ENCODE data around the gene USP49. TPM values are rescaled to one million over a fixed set of nuclear protein-coding genes. Genes with fewer than 3 reads are reported as not detected.

USP49 gene
- total and polyA plus RNA-seq, 10 of the 15 experiments (the other 5 are each of a cell fraction or from before 2014, with no cell fraction given): 1.0 to 7.7 (median 4.3) TPM

DNA sequence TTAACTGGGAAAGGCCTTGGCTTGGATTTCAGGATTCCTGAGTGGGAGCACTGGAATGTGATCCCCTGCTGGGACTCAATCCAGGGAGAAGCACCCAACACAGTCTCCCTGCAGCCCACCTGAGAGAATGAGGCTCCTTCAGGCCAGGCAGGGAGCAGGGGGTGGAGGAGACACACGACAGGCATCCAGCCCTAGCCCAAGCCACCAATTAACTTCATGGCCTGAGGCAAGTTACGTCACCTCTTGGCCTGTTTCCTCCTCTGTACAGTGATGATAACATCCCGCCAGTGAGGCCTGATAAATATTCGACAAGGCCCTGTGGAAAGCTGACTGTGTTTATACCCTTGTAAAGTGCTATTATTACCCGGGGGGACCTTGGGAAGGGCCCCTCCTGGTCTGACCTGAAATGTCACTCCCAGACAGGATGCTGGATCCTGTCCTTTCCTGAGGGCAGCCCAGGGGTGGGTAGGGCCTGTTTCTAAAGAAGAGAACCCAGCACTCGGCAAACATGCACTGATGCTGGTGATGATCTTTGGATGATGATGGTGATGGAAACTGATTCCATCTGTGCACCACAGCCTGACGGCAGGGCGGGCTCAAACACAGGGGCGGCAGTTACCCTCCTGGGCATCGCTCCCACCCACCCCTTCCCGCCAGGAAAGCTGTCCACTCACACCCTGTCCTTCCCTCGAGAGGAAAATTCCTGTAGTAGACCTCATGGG lies 127.9 kb downstream of the USP49 start:
- ChIA-PET POLR2A (no interaction called here), SMC1A (ENCODE audit: uncharacterized antibody, unreplicated experiment) (no interaction called here), RAD21 (ENCODE audit: unreplicated experiment) (no interaction called here), CTCF (interaction anchor here (1.1 kb wide), 1 partner anchor 79 kb away, joined by 3 read pairs; no protein-coding TSS in a partner anchor)
- in situ Hi-C loops (cut with MboI) (loop anchor here (5.0 kb wide), 1 partner anchor 165 kb away; no protein-coding TSS in a partner anchor), intact Hi-C loops (cut with micrococcal nuclease; ENCODE audit: unreplicated experiment) (no loop called here)
- Histone ChIP-seq H3K79me2 (ENCODE audit: control insufficient read depth, insufficient read depth, low read length) (no peaks in the 10 kb centered on the region), H4K20me1 (ENCODE audit: control insufficient read depth, insufficient read depth) (no peaks in the 10 kb centered on the region), H3K4me1 (ENCODE audit: control insufficient read depth, insufficient read depth, low read length) (peaks cover 9% of the 10 kb centered on the region), H3K4me3 (no peak overlapping the region), H3K27me3 (replicated peaks in 1 of 2; ENCODE audit: control insufficient read depth in 2 of 2, insufficient read depth in 2 of 2, low read length in 1 of 2) (no peaks in the 10 kb centered on the region), H3K9me3 (replicated peaks; ENCODE audit: control insufficient read depth, insufficient read depth, low read length) (no peaks in the 10 kb centered on the region), H2AFZ (ENCODE audit: control insufficient read depth, low read depth, low read length) (no peak overlapping the region), H3K4me2 (ENCODE audit: control insufficient read depth, insufficient read depth) (no peak overlapping the region), H3K36me3 (ENCODE audit: control insufficient read depth in 2 of 2, insufficient read depth in 2 of 2, low read length in 1 of 2) (peaks cover 1 to 6% of the 10 kb centered on the region in 2 experiments; a peak in 2 of 4 replicates), H3K9ac (ENCODE audit: control insufficient read depth, insufficient read depth, low read length) (no peak overlapping the region), H3K27ac (ENCODE audit: control insufficient read depth, insufficient read depth) (no peak overlapping the region)
- 60% methylated on average over 12 of the region's 12 CpGs for WGBS (ENCODE audit: insufficient coverage, insufficient replicate concordance, low lambda C conversion rate, missing lambda C conversion rate)
- FAIRE-seq: no peak
- no peak for DNase-seq (ENCODE audit: low read depth, low spot score)
- TF ChIP-seq PKNOX1 (IDR thresholded peaks at IDR 0.05) (no peak), ZSCAN29 (IDR thresholded peaks at IDR 0.05) (no peak), RELA (IDR thresholded peaks at IDR 0.05; ENCODE audit: borderline replicate concordance, partially characterized antibody) (no peak), NBN (IDR thresholded peaks at IDR 0.05) (no peak), MEF2B (IDR thresholded peaks at IDR 0.05; ENCODE audit: partially characterized antibody, poor library complexity, severe bottlenecking) (no peak), POLR2AphosphoS2 (IDR thresholded peaks at IDR 0.05; ENCODE audit: low read depth, low read length) (no peak), CEBPB (IDR thresholded peaks at IDR 0.05; ENCODE audit: borderline replicate concordance in 1 of 2, low read depth in 2 of 2, low read length in 2 of 2) (no peak), STAT1 (conservative IDR thresholded peaks at IDR 0.05) (no peak), BHLHE40 (IDR thresholded peaks at IDR 0.05; ENCODE audit: borderline replicate concordance in 1 of 2, low read depth in 2 of 2, low read length in 1 of 2) (no peak), RFX5 (IDR thresholded peaks at IDR 0.05; ENCODE audit: low read depth, low read length) (no peak)
- TF ChIP-seq, protein P1, sequence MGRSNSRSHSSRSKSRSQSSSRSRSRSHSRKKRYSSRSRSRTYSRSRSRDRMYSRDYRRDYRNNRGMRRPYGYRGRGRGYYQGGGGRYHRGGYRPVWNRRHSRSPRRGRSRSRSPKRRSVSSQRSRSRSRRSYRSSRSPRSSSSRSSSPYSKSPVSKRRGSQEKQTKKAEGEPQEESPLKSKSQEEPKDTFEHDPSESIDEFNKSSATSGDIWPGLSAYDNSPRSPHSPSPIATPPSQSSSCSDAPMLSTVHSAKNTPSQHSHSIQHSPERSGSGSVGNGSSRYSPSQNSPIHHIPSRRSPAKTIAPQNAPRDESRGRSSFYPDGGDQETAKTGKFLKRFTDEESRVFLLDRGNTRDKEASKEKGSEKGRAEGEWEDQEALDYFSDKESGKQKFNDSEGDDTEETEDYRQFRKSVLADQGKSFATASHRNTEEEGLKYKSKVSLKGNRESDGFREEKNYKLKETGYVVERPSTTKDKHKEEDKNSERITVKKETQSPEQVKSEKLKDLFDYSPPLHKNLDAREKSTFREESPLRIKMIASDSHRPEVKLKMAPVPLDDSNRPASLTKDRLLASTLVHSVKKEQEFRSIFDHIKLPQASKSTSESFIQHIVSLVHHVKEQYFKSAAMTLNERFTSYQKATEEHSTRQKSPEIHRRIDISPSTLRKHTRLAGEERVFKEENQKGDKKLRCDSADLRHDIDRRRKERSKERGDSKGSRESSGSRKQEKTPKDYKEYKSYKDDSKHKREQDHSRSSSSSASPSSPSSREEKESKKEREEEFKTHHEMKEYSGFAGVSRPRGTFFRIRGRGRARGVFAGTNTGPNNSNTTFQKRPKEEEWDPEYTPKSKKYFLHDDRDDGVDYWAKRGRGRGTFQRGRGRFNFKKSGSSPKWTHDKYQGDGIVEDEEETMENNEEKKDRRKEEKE (IDR thresholded peaks at IDR 0.05): no peak
- TF ChIP-seq, protein P2, sequence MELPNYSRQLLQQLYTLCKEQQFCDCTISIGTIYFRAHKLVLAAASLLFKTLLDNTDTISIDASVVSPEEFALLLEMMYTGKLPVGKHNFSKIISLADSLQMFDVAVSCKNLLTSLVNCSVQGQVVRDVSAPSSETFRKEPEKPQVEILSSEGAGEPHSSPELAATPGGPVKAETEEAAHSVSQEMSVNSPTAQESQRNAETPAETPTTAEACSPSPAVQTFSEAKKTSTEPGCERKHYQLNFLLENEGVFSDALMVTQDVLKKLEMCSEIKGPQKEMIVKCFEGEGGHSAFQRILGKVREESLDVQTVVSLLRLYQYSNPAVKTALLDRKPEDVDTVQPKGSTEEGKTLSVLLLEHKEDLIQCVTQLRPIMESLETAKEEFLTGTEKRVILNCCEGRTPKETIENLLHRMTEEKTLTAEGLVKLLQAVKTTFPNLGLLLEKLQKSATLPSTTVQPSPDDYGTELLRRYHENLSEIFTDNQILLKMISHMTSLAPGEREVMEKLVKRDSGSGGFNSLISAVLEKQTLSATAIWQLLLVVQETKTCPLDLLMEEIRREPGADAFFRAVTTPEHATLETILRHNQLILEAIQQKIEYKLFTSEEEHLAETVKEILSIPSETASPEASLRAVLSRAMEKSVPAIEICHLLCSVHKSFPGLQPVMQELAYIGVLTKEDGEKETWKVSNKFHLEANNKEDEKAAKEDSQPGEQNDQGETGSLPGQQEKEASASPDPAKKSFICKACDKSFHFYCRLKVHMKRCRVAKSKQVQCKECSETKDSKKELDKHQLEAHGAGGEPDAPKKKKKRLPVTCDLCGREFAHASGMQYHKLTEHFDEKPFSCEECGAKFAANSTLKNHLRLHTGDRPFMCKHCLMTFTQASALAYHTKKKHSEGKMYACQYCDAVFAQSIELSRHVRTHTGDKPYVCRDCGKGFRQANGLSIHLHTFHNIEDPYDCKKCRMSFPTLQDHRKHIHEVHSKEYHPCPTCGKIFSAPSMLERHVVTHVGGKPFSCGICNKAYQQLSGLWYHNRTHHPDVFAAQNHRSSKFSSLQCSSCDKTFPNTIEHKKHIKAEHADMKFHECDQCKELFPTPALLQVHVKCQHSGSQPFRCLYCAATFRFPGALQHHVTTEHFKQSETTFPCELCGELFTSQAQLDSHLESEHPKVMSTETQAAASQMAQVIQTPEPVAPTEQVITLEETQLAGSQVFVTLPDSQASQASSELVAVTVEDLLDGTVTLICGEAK (IDR thresholded peaks at IDR 0.05; ENCODE audit: borderline replicate concordance): no peak
- peak; percentile 59 for ATAC-seq
- BruUV-seq (replicated peaks): no TSS peak

Data from GM12878 (cell line).